Vagina (tissue), 2 donors: ENCODE measurements around the gene HIVEP2. TPM values are rescaled to one million over a fixed set of nuclear protein-coding genes. Genes with fewer than 3 reads are reported as not detected.

Experiments
- DNase-seq, 2 donors: peaks; one replicate each; pipeline ENCODE4 v3.0.0-alpha.2; 2017; ENCODE audit errors: extremely low spot score in 2 of 2
- H3K27ac ChIP-seq: fragments of 200-600 bp; sonication (generic); one replicate; pipeline ENCODE4 v1.5.1; 2019
- H3K27me3 ChIP-seq: fragments of 200-600 bp; sonication (generic); one replicate; pipeline ENCODE4 v1.5.1; 2019
- H3K36me3 ChIP-seq, 2 donors: fragments of 200-600 bp; sonication (generic); one replicate each; pipeline ENCODE4 v1.5.1; 2017 to 2019
- H3K4me1 ChIP-seq: fragments of 200-600 bp; sonication (generic); one replicate; pipeline ENCODE4 v1.5.1; 2019
- H3K4me3 ChIP-seq, 2 donors: fragments of 200-600 bp; sonication (generic); 1 replicate in 1 of 2; 2 replicates in 1 of 2; pipeline ENCODE4 v1.5.1; 2016 to 2019
- H3K9me3 ChIP-seq: fragments of 200-600 bp; sonication (generic); one replicate; pipeline ENCODE4 v1.5.1; 2019
- CTCF ChIP-seq, 3 experiments: fragments of 450-650 bp in 2 of 3; fragments of 200-600 bp in 1 of 3; sonication (generic) in 1 of 3; IDR thresholded peaks; one replicate each; pipeline ENCODE4 v1.5.1; 2017 to 2019; ENCODE audit warnings: antibody characterized with exemption in 3 of 3, mild to moderate bottlenecking in 2 of 3, moderate library complexity in 2 of 3
- POLR2A ChIP-seq, 2 donors: fragments of 450-650 bp; IDR thresholded peaks; one replicate each; pipeline ENCODE4 v1.6.1; 2017; ENCODE audit warnings: antibody characterized with exemption in 2 of 2, mild to moderate bottlenecking in 2 of 2, moderate library complexity in 2 of 2
- POLR2AphosphoS5 ChIP-seq, 2 donors: sonication (generic); formaldehyde crosslinking; IDR thresholded peaks; one replicate each; pipeline ENCODE4 v1.9.0; 2017; ENCODE audit warnings: antibody characterized with exemption in 2 of 2, mild to moderate bottlenecking in 2 of 2, low read depth in 1 of 2; ENCODE audit not compliant: insufficient read depth in 1 of 2
- intact Hi-C: fragments of 100-400 bp; cut with DNase I; formaldehyde crosslinking; loops from one replicate; pipeline ENCODE4 v1.15.1; 2023
- total RNA-seq: library from RNA; depleted of rRNA; stranded (reverse); fragments of >200 nt; gene quantifications from one replicate; pipeline ENCODE4 v1.2.3, GENCODE V29; 2016

The HIVEP2 gene
- total RNA-seq, 1 donor from 2014 or later: 24.6 TPM

GRCh38 chr6:142914369-142914768, 30.6 kb downstream of the HIVEP2 start:
- intact Hi-C loops: no loop called here
- no peak overlapping the region for H3K4me3 ChIP-seq
- no peaks in the 10 kb centered on the region for H3K4me1 ChIP-seq
- no peak overlapping the region for H3K27ac ChIP-seq
- no peak for DNase-seq
- TF ChIP-seq POLR2A (IDR thresholded peaks at IDR 0.05): no peak
- no peaks in the 10 kb centered on the region for H3K36me3 ChIP-seq
- no peaks in the 10 kb centered on the region for H3K9me3 ChIP-seq
- H3K27me3 ChIP-seq: no peaks in the 10 kb centered on the region

GRCh38 chr6:142913511-142914047, 31.4 kb downstream of the HIVEP2 start:
- no peak for DNase-seq
- no peaks in the 10 kb centered on the region for H3K4me1 ChIP-seq
- TF ChIP-seq POLR2AphosphoS5 (IDR thresholded peaks at IDR 0.05; ENCODE audit: insufficient read depth in 1 of 2, low read depth in 1 of 2): no peak
- no peak for TF ChIP-seq CTCF (IDR thresholded peaks at IDR 0.05)
- TF ChIP-seq POLR2A (IDR thresholded peaks at IDR 0.05): no peak
- H3K4me3 ChIP-seq: no peak overlapping the region
- H3K36me3 ChIP-seq: no peaks in the 10 kb centered on the region
- no peak overlapping the region for H3K27ac ChIP-seq
- H3K27me3 ChIP-seq: no peaks in the 10 kb centered on the region
- intact Hi-C loops: no loop called here
- H3K9me3 ChIP-seq: no peaks in the 10 kb centered on the region

GRCh38 chr6:142913036-142913510, 31.9 kb downstream of the HIVEP2 start:
- no peak for DNase-seq
- intact Hi-C loops: no loop called here
- TF ChIP-seq POLR2AphosphoS5 (IDR thresholded peaks at IDR 0.05; ENCODE audit: insufficient read depth in 1 of 2, low read depth in 1 of 2) (no peak), CTCF (IDR thresholded peaks at IDR 0.05) (no peak), POLR2A (IDR thresholded peaks at IDR 0.05) (no peak)
- Histone ChIP-seq H3K27ac (no peak overlapping the region), H3K36me3 (no peaks in the 10 kb centered on the region), H3K4me1 (no peaks in the 10 kb centered on the region), H3K9me3 (no peaks in the 10 kb centered on the region), H3K27me3 (no peaks in the 10 kb centered on the region), H3K4me3 (no peak overlapping the region)

GRCh38 chr6:142912125-142912524, 32.9 kb downstream of the HIVEP2 start:
- Histone ChIP-seq H3K9me3 (no peaks in the 10 kb centered on the region), H3K4me3 (no peak overlapping the region), H3K27ac (no peak overlapping the region), H3K4me1 (no peaks in the 10 kb centered on the region), H3K36me3 (no peaks in the 10 kb centered on the region), H3K27me3 (no peaks in the 10 kb centered on the region)
- no peak for DNase-seq
- intact Hi-C loops: no loop called here
- TF ChIP-seq CTCF (IDR thresholded peaks at IDR 0.05) (no peak), POLR2AphosphoS5 (IDR thresholded peaks at IDR 0.05; ENCODE audit: insufficient read depth in 1 of 2, low read depth in 1 of 2) (no peak), POLR2A (IDR thresholded peaks at IDR 0.05) (no peak)

- no peak overlapping the region for H3K4me3 ChIP-seq
- H3K4me1 ChIP-seq: no peaks in the 10 kb centered on the region
- TF ChIP-seq POLR2AphosphoS5 (IDR thresholded peaks at IDR 0.05; ENCODE audit: insufficient read depth in 1 of 2, low read depth in 1 of 2) (no peak), CTCF (IDR thresholded peaks at IDR 0.05) (no peak), POLR2A (IDR thresholded peaks at IDR 0.05) (no peak)
- intact Hi-C loops: no loop called here
- no peaks in the 10 kb centered on the region for H3K9me3 ChIP-seq
- no peaks in the 10 kb centered on the region for H3K36me3 ChIP-seq
- H3K27ac ChIP-seq: no peak overlapping the region
- no peak for DNase-seq
- H3K27me3 ChIP-seq: no peaks in the 10 kb centered on the region
Measured at GRCh38 chr6:142911430-142911829, 33.5 kb downstream of the HIVEP2 start.
